Renal pelvis (tissue), 12 donors: Measurements from ENCODE around the gene ARPC1A. TPM values are rescaled to one million over a fixed set of nuclear protein-coding genes. Genes with fewer than 3 reads are reported as not detected.
"Not testable (repeated sequence)": the region's sequence is repeated elsewhere in the genome, so short reads cannot be mapped to it uniquely, and the experiment has no call there.

Source experiments
- DNase-seq: peaks from one replicate; pipeline ENCODE4 v3.0.0-alpha.2; 2013
- long read RNA-seq, 16 experiments: transcript quantifications; one replicate each; lab custom pipeline, GENCODE V29; 2026
- polyA plus RNA-seq, 3 donors: library from polyadenylated mRNA; unstranded; fragments of 120-200 nt; gene quantifications; one replicate each; pipeline ENCODE4 v1.2.1, GENCODE V29; 2013; ENCODE audit not compliant: insufficient read length in 3 of 3

The ARPC1A gene
- polyA plus RNA-seq: 100 to 1,000 TPM in 2 of 3 donors, 10 to 100 TPM in 1; 98.8 to 110 (median 107) TPM
- long read RNA-seq, donor 1, transcript ARPC1A-201 (10 exons, 1,565 nt): major isoform, 41 of 61 reads
- long read RNA-seq, donor 1, partial matches to known transcripts: 19 of 61 reads
- long read RNA-seq, donor 1, other reads (novel, unspliced or antisense): 0 of 61 reads
- long read RNA-seq, donor 2, transcript ARPC1A-201 (10 exons, 1,565 nt): major isoform, 63 of 93 reads
- long read RNA-seq, donor 2, partial matches to known transcripts: 28 of 93 reads
- long read RNA-seq, donor 2, other reads (novel, unspliced or antisense): 0 of 93 reads
- long read RNA-seq, donor 3, transcript ARPC1A-201 (10 exons, 1,565 nt): major isoform, 48 of 87 reads
- long read RNA-seq, donor 3, partial matches to known transcripts: 38 of 87 reads
- long read RNA-seq, donor 3, other reads (novel, unspliced or antisense): 0 of 87 reads
- long read RNA-seq, donor 4, transcript ARPC1A-201 (10 exons, 1,565 nt): major isoform, 56 of 69 reads
- long read RNA-seq, donor 4, partial matches to known transcripts: 12 of 69 reads
- long read RNA-seq, donor 4, other reads (novel, unspliced or antisense): 0 of 69 reads
- long read RNA-seq, donor 5, transcript ARPC1A-201 (10 exons, 1,565 nt): major isoform, 30 of 38 reads
- long read RNA-seq, donor 5, partial matches to known transcripts: 7 of 38 reads
- long read RNA-seq, donor 5, other reads (novel, unspliced or antisense): 0 of 38 reads
- long read RNA-seq, donor 6, transcript ARPC1A-201 (10 exons, 1,565 nt): major isoform, 35 of 36 reads
- long read RNA-seq, donor 6, partial matches to known transcripts: 0 of 36 reads
- long read RNA-seq, donor 6, other reads (novel, unspliced or antisense): 0 of 36 reads
- long read RNA-seq, donor 7, transcript ARPC1A-201 (10 exons, 1,565 nt): major isoform, 62 of 85 reads
- long read RNA-seq, donor 7, partial matches to known transcripts: 20 of 85 reads
- long read RNA-seq, donor 7, other reads (novel, unspliced or antisense): 0 of 85 reads
- long read RNA-seq, donor 8, transcript ARPC1A-201 (10 exons, 1,565 nt): major isoform, 16 of 26 reads
- long read RNA-seq, donor 8, partial matches to known transcripts: 10 of 26 reads
- long read RNA-seq, donor 8, other reads (novel, unspliced or antisense): 0 of 26 reads
- long read RNA-seq, donor 9, transcript ARPC1A-201 (10 exons, 1,565 nt): major isoform, 62 of 99 reads
- long read RNA-seq, donor 9, partial matches to known transcripts: 35 of 99 reads
- long read RNA-seq, donor 9, other reads (novel, unspliced or antisense): 0 of 99 reads
- long read RNA-seq, donor 10, transcript ARPC1A-201 (10 exons, 1,565 nt): major isoform, 43 of 66 reads
- long read RNA-seq, donor 10, partial matches to known transcripts: 20 of 66 reads
- long read RNA-seq, donor 10, other reads (novel, unspliced or antisense): 0 of 66 reads
- long read RNA-seq, donor 11, transcript ARPC1A-201 (10 exons, 1,565 nt): major isoform, 32 of 48 reads
- long read RNA-seq, donor 11, partial matches to known transcripts: 14 of 48 reads
- long read RNA-seq, donor 11, other reads (novel, unspliced or antisense): 0 of 48 reads
- long read RNA-seq, donor 12, transcript ARPC1A-201 (10 exons, 1,565 nt): major isoform, 63 of 85 reads
- long read RNA-seq, donor 12, partial matches to known transcripts: 19 of 85 reads
- long read RNA-seq, donor 12, other reads (novel, unspliced or antisense): 0 of 85 reads
- long read RNA-seq, donor 13, transcript ARPC1A-201 (10 exons, 1,565 nt): major isoform, 27 of 45 reads
- long read RNA-seq, donor 13, partial matches to known transcripts: 16 of 45 reads
- long read RNA-seq, donor 13, other reads (novel, unspliced or antisense): 0 of 45 reads
- long read RNA-seq, donor 14, transcript ARPC1A-201 (10 exons, 1,565 nt): major isoform, 65 of 87 reads
- long read RNA-seq, donor 14, partial matches to known transcripts: 21 of 87 reads
- long read RNA-seq, donor 14, other reads (novel, unspliced or antisense): 0 of 87 reads
- long read RNA-seq, donor 15, transcript ARPC1A-201 (10 exons, 1,565 nt): major isoform, 82 of 117 reads
- long read RNA-seq, donor 15, partial matches to known transcripts: 33 of 117 reads
- long read RNA-seq, donor 15, other reads (novel, unspliced or antisense): 0 of 117 reads
- long read RNA-seq, donor 16, transcript ARPC1A-201 (10 exons, 1,565 nt): major isoform, 54 of 78 reads
- long read RNA-seq, donor 16, partial matches to known transcripts: 23 of 78 reads
- long read RNA-seq, donor 16, other reads (novel, unspliced or antisense): 0 of 78 reads

DNA sequence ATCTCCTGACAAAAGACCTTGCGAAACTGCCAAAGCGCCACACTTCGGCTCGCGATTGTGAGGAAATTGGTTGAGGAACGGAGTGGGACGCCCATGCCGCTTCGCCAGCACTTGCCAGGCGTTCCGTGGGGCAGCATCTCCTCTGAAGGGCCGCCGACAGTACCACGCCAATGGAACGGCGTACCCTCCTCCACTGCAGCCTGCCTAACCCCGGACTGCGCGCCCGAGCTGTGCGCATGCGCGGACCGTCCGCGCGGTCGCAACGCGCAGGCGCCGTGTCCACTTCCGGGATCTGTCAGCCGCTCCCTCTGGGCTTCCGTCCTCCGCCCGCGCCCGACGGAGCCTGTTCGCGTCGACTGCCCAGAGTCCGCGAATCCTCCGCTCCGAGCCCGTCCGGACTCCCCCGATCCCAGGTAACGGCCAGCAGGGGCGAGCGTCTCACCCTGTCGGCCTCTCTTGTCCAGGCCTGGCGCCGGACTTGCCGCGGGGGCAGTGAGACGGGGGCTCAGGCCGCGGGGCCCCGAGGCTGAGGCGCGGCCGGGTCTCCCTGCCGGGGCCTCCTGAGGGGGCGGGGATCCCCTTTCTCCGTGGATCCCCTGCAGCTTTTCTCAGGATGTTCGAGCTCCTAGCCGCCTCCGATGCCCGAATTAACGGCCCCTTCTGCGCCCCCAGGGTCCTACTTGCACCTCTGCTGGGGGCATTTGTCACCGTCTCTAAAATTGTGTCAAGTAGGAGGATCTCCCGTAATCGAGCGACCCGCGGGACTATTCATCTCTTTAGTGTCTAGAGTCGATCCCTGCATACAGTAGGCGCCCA lies at the start of gene ARPC1A:
ARPC1A (plus strand) TSS at position 307 of the 816 bp plus-strand sequence. CDS start 7,456 bp downstream, outside the sequence.
- DNase-seq: peak; percentile 93

DNA sequence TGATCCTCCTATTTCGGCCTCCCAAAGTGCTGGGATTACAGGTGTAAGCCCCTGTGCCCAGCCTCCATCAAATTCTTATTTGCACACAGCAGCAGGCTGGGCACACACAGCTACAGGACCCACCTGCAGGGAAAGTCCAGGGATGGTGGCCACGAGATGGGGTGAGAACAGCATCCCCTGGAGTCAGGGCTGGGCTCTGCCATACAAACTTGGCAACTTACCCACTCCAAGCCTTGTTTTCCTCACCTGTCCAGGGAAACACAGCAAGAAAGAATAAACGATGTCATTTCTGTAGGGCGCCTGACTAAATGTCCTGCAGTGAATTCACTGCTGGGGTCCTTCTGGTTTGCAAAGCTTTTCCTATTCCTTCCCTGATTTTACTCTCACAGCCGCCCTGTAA lies 47.5 kb upstream of the ARPC1A start:
- DNase-seq: no peak

DNA sequence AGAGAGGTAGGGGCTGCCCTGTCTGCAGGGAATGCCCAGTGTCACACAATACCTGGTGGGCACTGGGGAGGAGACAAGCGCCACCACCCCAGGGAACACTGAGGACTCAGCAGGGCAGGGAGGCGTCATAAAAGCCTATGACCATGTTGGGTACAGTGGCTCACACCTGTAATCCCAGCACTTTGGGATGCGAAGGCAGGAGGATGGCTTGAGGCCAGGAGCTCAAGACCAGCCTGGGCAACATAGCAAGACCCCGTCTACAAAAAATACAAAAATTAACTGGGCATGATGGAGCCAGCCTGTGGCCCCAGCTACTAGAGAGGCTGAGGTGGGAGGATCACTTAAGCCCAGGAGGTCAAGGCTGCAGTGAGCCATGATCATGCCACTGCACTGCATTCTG lies 41.5 kb upstream of the ARPC1A start:
- DNase-seq: not testable (repeated sequence)

DNA sequence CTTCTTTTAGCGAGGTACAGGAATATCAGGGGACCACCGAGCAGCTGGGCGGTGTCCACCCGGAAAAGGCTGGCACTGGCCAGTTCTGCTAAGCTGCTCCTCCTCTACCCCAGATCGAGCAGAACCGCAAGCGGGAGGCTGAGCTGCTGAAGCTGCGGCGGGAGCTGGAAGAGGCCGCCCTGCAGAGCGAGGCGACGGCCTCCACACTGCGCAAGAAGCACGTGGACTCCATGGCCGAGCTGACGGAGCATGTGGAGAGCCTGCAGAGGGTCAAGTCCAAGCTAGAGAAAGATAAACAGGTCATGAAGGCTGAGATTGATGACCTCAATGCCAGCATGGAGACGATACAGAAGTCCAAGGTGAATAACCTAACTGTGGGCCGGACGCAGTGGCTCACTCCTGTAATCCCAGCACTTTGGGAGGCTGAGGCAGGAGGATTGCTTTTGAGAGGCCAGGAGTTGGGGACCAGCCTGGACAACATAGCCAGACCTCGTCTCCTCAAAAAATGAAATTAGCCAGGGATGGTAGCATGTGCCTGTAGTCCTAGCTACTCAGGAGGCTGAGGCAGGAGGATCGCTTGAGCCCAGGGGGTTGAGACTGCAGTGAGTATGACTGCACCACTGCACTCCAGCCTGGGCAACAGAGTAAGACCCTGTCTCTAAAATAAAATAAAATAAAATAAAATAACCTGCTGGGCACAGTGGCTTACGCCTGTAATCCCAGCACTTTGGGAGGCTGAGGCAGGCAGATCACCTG lies 37.7 kb upstream of the ARPC1A start:
- no peak for DNase-seq

DNA sequence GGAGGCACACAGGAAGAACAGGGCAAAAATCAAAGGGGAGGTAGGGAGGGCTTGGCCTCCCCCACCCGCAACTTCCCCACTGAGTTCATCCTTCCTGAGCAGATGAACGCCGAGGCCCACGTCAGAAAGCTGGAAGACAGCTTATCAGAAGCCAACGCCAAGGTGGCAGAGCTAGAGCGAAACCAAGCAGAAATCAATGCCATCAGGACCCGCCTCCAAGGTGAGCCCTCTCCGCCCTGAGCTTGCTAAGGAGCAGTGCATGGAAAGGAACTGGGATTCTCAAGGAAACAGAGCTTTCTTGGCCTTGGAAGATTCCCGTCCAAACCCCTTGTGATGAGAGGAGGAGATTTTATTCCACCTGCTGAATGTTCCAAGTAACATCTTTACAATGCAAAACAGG lies 36.5 kb upstream of the ARPC1A start:
- no peak for DNase-seq

DNA sequence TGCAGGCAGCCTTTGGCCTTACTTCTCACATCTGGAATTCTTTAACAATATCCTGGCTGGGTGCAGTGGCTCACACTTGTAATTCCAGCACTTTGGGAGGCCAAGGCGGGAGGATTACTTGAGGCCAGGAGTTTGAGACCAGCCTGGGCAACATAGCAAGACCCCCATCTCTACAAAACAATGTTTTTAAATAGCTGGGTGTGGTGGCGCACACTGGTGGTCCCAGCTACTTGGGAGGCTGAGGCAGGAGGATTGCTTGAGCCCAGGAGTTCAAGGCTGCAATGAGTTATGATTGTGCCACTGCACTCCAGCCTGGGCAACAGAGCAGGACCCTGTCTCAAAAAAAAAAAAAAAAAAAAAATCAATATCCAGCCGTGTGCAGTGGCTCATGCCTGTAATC lies 35.5 kb upstream of the ARPC1A start:
- DNase-seq: not testable (repeated sequence)

DNA sequence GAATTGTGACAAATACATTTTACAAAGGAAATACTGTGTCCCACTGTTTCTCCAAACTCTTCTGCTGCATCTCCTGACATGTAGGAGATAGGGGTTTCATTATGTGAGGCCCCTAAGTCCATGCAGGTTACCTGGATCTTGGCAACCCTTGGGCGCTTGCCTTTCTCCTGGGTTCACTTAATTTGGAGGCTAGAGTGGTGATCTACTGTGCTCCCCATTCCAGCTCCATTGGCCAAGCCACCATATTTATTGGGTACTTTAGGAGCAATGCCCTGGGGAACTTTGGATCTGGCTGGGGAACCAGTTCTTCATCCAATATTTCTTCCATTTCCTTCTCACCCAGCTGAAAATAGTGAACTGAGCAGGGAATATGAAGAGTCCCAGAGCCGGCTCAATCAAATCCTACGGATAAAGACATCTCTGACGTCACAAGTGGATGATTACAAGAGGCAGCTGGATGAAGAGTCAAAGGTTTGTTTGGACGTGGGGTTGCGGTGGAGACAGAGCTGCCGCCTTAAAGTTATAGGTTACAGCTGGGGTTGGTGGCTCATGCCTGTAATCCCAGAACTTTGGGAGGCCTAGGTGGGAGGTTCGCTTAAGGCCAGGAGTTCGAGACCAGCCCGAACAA lies 34.6 kb upstream of the ARPC1A start:
- peak; percentile 41 for DNase-seq

DNA sequence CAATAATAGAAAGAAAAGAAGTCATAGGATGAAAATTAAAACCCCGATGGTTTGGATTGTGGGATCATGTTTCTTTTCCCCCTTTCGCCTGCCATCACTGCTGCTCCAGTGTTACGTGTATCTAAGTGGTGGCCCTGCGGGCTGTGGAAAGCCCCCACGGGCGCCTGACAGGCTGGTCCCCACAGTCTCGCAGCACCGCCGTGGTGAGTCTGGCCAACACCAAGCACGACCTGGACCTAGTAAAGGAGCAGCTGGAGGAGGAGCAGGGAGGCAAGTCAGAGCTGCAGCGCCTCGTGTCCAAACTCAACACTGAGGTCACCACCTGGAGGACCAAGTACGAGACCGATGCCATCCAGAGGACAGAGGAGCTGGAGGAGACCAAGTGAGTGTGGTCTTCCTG lies 33.6 kb upstream of the ARPC1A start:
- no peak for DNase-seq

DNA sequence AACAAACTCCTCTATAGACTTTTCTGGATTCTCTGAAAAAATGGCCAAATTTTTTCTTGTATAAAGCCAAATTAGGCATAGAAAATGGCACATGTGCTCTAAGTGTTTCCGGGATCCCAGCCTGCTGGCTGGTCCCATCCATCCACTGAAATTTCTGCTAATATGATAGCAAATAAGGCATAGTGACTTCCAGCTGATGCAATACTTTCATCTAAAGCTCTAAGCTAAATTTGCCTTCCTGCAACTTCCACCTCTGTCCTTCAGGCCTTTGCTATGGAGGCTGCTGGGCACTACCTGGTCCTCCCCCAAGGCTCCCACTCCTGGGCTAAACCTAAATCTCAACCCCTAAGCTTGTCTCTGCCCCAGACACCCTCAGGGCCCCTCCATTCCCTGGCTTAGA lies 32.5 kb upstream of the ARPC1A start:
- no peak for DNase-seq

DNA sequence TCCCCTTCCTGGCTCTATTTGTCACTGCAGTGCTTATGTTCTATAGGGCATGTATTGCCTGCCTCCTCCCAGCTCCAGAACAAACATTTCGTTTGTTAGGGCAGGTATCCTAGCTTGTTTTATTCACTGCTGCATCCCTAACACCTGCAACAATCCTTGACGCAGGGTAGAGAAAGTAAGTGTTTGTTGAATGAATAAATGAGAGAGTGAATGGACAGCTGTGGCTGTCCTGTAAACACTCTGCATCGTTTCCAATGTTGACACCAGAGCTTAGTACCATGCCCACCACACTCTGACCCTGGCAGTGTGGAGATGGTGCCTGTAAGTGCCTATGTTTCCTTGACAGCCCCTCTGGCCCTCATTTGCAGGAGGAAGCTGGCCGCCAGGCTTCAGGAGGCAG lies 32.0 kb upstream of the ARPC1A start:
- no peak for DNase-seq

DNA sequence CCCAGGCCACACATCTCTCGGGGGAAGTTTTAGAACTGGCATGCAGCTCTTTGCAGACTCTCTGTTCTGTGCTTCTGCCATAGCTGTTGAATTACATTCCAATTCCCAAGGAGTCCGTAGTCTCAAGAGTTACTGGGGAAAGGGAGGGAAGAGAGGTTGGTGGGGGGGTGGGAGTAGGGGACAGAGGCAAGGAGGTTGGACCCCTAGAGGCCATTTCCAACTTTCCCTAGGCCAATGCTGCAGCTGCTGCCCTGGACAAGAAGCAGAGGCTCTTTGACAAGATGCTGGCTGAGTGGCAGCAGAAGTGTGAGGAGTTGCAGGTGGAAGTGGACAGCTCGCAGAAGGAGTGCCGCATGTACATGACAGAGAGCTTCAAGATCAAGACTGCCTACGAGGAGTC lies 29.2 kb upstream of the ARPC1A start:
- DNase-seq: no peak

DNA sequence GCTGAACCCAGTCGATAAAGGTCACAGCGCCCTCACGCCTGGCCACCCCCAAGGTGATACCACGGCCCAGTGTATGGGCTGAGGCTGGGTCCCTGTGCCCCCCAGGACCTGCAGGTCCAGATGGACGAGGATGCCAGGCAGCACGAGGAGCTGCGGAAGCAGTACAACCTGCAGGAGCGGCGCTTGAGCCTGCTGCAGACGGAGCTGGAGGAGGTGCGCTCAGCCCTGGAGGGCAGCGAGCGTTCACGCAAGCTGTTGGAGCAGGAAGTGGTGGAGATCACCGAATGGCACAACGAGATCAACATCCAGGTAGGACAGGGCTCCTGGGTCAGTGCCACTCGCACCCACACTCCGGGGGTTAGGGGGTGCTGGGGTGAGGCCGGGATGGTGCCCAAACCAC lies 24.2 kb upstream of the ARPC1A start:
- DNase-seq: no peak

DNA sequence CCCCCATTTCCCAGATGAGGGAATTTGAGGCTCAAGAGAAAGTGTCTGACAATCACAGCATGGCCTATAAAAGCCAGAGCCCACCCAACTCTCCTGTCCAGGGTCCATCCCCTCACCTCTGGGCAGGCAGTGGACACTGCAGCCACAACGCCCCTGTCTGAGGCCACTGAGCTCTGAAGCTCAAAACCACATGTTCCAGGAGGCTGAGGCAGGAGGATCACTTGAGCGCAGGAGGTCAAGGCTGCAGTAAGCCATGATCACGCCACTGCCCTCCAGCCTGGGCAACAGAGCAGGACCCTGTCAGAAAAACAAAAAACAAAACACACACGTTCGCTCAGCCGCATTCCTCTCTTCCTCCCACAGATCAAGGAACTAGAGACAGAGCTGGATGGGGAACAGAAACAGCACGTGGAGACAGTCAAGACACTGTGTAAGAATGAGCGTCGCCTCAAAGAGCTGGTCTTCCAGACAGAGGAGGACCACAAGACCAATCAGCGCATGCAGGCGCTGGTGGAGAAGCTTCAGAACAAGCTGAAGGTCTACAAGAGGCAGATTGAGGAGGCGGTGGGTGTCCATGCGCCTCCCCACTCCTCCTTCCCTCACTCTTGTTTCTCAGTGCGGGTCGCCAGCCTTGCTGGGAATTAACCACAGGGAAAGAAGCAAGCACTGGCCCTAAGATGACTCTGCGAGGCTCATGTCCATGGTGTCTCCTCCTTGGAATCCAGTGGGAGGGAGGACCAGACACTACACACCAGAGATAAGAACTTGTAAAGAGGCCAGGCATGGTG lies 20.0 kb upstream of the ARPC1A start:
- no peak for DNase-seq

DNA sequence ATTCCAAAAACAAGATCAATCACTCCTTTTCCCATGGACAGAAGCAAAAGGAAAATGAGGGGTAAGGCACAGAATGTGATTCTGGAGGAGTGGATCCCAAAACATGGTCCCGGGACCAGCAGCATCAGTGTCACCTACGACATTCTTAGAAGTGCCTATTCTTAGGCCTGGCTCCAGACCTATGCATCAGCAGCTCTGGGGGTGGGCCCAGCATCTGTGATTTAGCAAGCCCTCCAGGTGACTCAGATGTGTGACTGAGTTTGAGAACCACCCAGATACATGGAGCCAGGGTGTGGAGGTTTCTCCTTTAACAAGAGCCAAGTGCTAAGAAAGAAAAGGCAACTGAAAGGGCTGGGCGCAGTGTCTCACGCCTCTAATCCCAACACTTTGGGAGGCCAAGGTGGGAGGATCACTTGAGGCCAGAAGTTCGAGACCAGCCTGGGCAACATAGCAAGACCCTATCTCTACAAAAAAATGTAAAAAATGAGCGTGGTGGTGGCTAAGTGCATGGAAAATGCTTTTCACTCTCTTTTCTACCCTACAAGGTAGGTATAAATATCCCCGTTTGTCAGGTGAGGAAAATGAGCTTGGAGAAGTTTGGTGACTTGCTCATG lies 17.1 kb upstream of the ARPC1A start:
- DNase-seq: no peak

DNA sequence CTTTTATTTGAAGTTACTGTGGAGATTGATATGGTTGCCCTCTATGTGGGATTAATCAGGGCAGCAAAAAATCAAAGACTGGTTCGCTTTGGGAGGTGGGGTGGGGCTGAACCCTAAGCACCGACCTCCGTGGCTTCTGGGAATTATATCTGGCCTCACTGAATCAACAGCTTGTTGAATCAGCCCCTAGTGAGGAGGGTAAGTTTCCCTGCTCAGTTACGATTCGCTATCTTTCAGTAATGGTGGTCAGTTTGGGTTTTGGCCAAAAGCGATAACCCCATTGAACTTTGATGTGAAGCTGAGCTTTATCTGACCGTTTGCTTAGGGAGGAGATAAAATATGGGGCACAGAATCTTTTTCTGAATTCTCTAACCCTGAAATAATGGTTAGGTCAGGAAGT lies 16.6 kb upstream of the ARPC1A start:
- no peak for DNase-seq

DNA sequence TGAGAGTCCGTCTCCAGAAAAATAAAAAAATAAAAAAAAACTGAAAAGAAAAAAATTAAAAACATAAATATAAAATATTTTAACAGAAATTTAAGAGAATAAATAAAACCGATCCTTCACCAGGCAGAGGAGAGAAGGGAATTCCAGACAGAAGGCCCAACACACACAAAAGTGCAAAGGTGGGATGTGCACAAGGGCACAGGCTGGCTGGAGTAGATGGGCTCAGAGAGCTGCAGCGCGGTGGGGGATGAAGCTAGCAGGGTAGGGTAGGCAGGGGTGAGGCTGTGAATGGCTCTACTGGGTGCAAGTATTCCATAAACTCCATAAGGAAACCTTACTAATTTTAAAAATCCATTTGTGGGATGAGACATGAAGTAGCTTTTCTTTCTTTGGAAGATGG lies 15.7 kb upstream of the ARPC1A start:
- DNase-seq: no peak
